ENCODE data around the gene RANBP1. TPM values are rescaled to one million over a fixed set of nuclear protein-coding genes. Genes with fewer than 3 reads are reported as not detected.
A peak's percentile ranks its signal among the peaks of the same experiment; 100 is the strongest.

RANBP1 gene
- polyA plus RNA-seq, 1 of the 3 experiments (the other 2 are of a cell fraction): 502 TPM

GRCh38 chr22:20166703-20167102 is 50.8 kb downstream of the RANBP1 start:
- H3K27me3 ChIP-seq (ENCODE audit: insufficient read depth): no peaks in the 10 kb centered on the region; the same call in 1 of the 2 replicates
- ChIA-PET POLR2A (no interaction called here), CTCF (interaction anchor here (0.9 to 3.6 kb wide), 4 partner anchors 9 to 119 kb away, joined by 3 to 15 read pairs (median 10); no protein-coding TSS in a partner anchor)
- no peak for DNase-seq
- H3K27ac ChIP-seq (ENCODE audit: low read depth in 2 of 2, low read length in 1 of 2): no peak overlapping the region
- WGBS (ENCODE audit: low lambda C conversion rate): 42% methylated on average over 7 of the region's 9 CpGs
- no peak overlapping the region for H3K9ac ChIP-seq
- H3K36me3 ChIP-seq (replicated peaks in 1 of 2; ENCODE audit: control insufficient read depth in 1 of 2, insufficient read depth in 2 of 2, low read length in 1 of 2): no peaks in the 10 kb centered on the region
- TF ChIP-seq ZBTB33 (IDR thresholded peaks at IDR 0.05; ENCODE audit: borderline replicate concordance, low read depth) (no peak), USF2 (IDR thresholded peaks at IDR 0.05; ENCODE audit: borderline replicate concordance, low read depth, low read length) (no peak), RFX5 (IDR thresholded peaks at IDR 0.05; ENCODE audit: low read length) (no peak), TCF12 (IDR thresholded peaks at IDR 0.05) (no peak), CHD2 (IDR thresholded peaks at IDR 0.05; ENCODE audit: low read length, partially characterized antibody) (no peak)
- no peaks in the 10 kb centered on the region for H3F3A ChIP-seq (replicated peaks; ENCODE audit: insufficient read depth)
- no peaks in the 10 kb centered on the region for H4K20me1 ChIP-seq (ENCODE audit: insufficient read depth)
- no peaks in the 10 kb centered on the region for H3K9me2 ChIP-seq
- no peak overlapping the region for H2AFZ ChIP-seq (ENCODE audit: low read depth)
- no peak overlapping the region for H3K4me2 ChIP-seq
- no peak overlapping the region for H3K4me3 ChIP-seq (ENCODE audit: low read depth in 2 of 2, low read length in 1 of 2)
- no peaks in the 10 kb centered on the region for H3K9me3 ChIP-seq
- H3K4me1 ChIP-seq (ENCODE audit: control insufficient read depth in 1 of 2, insufficient read depth in 2 of 2, low read depth in 1 of 2, low read length in 1 of 2): peaks cover 0 to 2% of the 10 kb centered on the region in 2 experiments; a peak in 1 of 4 replicates
- H3K79me2 ChIP-seq (ENCODE audit: insufficient read depth): no peaks in the 10 kb centered on the region

GRCh38 chr22:20167643-20168322 is 51.9 kb downstream of the RANBP1 start:
- no peaks in the 10 kb centered on the region for H3F3A ChIP-seq (replicated peaks; ENCODE audit: insufficient read depth)
- H3K4me3 ChIP-seq (ENCODE audit: low read depth in 2 of 2, low read length in 1 of 2): no peak overlapping the region
- H3K9ac ChIP-seq: no peak overlapping the region
- H4K20me1 ChIP-seq (ENCODE audit: insufficient read depth): no peaks in the 10 kb centered on the region
- 45% methylated on average over 6 of the region's 19 CpGs for WGBS (ENCODE audit: low lambda C conversion rate)
- H3K4me1 ChIP-seq (ENCODE audit: control insufficient read depth in 1 of 2, insufficient read depth in 2 of 2, low read depth in 1 of 2, low read length in 1 of 2): peaks cover 0 to 2% of the 10 kb centered on the region in 2 experiments; a peak in 1 of 4 replicates
- H2AFZ ChIP-seq (ENCODE audit: low read depth): no peak overlapping the region
- no peaks in the 10 kb centered on the region for H3K79me2 ChIP-seq (ENCODE audit: insufficient read depth)
- TF ChIP-seq REST (IDR thresholded peaks at IDR 0.05; ENCODE audit: low read depth, low read length) (peak; percentile 74), RCOR1 (IDR thresholded peaks at IDR 0.05; ENCODE audit: low read length) (no peak)
- no peaks in the 10 kb centered on the region for H3K9me3 ChIP-seq
- DNase-seq: no peak
- no peak overlapping the region for H3K27ac ChIP-seq (ENCODE audit: low read depth in 2 of 2, low read length in 1 of 2)
- no peak overlapping the region for H3K4me2 ChIP-seq
- H3K36me3 ChIP-seq (replicated peaks in 1 of 2; ENCODE audit: control insufficient read depth in 1 of 2, insufficient read depth in 2 of 2, low read length in 1 of 2): no peaks in the 10 kb centered on the region
- H3K9me2 ChIP-seq: no peaks in the 10 kb centered on the region
- ChIA-PET POLR2A (no interaction called here), CTCF (interaction anchor here (0.9 to 3.6 kb wide), 5 partner anchors 11 to 118 kb away, joined by 3 to 15 read pairs (median 9); no protein-coding TSS in a partner anchor)
- H3K27me3 ChIP-seq (ENCODE audit: insufficient read depth): no peaks in the 10 kb centered on the region; the same call in 1 of the 2 replicates

All from SK-N-SH (cell line).